SIG-M5 treated with dmso at 0.1 percent for 504 hours (cell line): Measurements from ENCODE around the gene PLXDC2.

Experiments used
- DNase-seq: peaks from one replicate; lab custom pipeline; 2025; ENCODE audit not compliant: unreplicated experiment; lab: John Stamatoyannopoulos, UW

Gene PLXDC2

DNA sequence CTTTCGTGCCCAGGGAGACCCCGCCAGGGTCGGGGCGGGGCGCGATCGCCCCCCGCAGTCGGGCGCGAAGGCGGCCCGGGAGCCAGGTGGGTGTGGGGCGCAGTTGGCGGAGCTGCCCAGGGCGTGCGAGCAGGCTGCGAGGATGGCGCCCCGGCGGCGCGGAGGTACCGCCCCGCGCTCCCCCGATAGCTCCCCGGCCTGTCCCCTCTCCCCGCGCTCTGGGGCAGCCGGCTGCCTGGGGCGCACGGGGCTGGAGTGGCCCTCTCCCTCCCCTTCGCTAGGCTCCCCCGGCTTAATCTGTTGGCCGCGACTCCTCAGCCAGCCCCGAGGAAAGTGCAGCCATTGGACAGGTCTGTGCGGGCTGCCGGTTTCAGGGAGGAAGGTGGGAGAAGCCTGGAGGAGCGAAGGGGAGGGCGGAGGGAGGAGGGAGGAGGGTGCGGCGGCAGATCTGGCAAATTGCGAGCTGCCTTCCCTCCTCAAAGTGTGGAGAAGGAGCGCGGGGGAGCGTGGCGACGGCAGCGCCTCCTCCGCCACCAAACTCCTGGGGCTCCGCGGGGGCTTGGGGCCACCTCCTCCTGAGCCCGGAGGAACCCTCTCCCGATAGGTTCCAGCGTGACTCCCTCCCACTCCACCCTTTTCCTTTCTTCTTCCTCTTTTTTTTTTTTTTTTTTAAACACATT is 361 bp upstream of the PLXDC2 start:
- DNase-seq: no peak

DNA sequence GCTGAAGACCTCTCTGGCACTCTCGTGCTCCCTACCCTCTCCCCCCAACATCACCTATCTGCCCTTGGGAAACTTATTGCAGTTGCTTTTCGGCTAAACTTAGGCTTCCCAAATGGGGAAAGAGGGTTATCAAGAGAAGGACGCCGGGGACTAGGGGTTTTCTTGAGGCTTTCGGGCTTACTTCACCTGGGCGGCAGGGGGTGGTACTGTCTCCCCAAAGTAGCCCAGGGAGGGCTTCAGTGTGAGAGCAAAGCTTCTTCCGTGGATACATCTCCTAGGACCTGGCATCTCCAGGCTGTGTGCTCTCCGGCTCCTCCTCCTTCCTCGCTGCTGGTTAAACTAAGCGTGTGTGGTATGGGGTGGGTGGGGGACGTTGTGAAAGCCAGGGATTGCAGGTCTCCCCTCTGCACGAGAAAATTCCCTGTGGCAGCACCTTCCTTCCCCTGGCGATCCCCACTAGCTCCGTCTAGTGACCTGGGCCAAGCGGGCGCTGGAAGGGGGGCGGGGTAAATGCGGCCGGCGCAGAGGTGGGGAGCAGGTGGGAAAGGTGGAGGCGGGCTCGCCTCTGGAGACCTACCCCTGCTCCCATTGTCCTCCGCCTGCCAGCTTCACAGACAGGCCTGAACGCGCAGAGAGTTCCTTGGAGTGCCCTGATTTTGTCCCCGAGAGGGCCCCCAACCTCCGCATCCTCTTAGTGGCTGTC is 1.1 kb downstream of the PLXDC2 start:
- no peak for DNase-seq

DNA sequence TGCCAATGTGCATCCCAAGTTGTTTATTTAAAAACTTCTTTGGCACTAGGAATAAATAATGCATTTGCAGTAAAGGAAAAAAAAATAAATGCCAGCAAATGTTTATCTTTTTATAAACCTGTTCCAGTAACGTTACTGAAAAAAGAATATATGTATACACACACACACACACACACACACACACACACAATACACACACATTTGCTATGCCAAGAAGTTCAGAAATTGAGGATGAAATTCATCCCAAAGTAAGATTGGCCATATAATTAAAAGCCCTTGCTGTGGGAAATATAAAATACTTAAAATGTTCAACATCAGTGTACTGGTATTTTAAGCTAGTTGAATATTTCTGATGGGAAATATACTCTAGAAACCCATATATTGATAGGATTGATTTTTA is 2.6 kb downstream of the PLXDC2 start:
- DNase-seq: no peak

DNA sequence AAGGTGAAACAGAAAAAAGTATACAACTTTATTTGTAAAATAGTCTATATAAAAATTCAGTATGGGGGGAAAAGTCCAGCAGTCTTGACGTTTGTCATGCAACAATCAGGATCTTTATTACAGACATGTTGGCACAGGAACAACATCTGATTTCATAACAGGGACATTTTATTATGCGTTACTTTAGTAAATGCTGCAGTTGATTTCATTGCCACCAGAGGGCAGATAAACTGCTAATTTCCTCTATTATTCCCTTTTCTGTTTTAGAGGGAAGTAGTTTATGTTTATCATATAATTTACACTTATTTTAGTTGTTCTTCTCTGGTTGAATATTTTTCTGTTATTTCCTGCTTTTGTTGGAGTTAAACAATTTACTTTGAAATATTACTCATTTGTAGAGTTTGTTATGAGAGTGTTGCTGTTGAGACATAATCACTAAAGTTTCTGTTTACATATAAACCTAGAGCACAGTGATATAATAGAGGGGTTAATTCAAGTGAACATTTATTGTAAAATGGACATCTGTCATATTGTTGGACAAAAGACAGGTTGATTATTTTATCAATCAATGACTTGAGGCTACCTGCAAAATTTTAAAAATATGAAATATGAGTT is 3.3 kb downstream of the PLXDC2 start:
- peak; percentile 58 for DNase-seq

DNA sequence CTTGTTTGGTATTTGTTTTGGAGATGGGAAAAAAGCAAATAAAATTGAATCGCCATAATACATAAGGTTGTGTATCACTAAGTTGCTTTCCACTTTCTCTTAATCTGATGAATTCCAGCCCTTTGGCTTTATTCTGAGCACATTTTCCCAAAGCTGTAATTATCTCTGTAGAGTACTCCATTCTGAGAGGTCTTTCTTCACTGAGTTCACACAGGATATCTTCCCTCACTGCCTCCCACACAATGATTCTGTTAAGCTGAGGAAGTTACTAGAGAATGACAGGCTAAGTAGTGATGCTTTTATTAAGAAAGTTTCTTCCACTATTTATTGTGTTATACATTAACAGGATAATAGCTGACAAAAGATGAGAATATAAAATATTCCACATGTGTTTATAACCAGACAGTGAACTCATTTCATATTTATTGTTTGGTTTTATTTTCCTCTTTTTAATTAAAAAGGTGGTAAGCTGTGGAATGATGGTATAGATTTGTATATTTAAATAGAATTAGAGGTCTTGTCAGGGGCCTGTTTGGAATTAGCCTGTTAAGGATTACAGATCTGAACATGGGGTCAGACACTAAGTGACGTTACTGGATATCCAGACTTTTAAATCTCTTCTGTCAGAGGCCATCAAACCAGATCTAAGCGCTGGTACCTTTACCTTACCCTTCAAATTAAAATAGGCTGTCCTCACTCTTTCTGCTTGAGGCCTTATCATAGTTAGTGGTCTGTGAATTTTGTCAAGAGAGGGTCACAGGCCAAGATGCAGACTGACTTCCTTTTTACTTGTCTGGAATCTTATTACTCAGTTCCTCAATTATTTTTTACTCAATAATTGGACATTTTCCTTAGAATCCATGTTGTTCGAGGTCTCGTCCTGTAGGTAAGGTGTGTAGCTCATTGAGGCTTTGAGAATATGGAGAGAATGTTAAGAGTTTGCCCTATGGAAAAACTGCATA is 8.4 kb downstream of the PLXDC2 start:
- DNase-seq: no peak

DNA sequence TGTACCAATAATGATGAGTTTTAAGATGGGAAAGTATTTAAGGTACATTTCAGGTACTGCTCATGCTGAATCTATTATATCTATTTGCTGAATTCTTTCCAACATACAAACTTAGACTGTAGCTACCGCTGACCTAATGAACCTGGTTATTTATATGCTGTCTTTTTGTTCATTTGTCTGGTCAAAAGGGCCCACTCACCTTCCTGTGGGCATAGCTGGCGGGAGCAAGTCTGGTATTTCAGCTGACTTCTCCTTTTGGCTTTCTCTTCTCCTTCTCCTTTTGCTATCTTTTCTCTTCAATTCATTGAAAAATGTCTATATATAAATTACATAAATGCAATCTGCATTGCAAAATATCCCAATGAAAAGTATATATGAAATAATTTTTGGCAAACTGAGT is 9.5 kb downstream of the PLXDC2 start:
- DNase-seq: peak; percentile 12

DNA sequence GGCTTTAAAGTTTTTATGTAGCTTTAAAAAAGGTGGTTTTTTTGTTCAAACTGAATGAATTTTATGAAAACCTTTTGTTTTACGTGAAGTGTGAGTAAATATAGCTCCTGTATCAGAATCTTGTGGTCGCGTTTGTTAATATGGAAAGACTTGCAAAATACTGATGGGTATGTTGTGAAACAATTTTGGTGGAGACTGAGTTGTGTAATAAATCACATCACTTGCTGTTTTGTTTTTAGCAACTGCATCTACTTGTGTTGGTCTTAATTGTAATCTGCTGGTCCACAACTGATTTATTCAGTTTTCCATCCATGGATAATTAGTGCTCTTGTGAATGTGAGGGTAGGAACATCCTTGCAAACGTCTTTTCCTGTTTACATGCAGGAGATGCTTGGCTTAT is 10.5 kb downstream of the PLXDC2 start:
- peak; percentile 40 for DNase-seq

DNA sequence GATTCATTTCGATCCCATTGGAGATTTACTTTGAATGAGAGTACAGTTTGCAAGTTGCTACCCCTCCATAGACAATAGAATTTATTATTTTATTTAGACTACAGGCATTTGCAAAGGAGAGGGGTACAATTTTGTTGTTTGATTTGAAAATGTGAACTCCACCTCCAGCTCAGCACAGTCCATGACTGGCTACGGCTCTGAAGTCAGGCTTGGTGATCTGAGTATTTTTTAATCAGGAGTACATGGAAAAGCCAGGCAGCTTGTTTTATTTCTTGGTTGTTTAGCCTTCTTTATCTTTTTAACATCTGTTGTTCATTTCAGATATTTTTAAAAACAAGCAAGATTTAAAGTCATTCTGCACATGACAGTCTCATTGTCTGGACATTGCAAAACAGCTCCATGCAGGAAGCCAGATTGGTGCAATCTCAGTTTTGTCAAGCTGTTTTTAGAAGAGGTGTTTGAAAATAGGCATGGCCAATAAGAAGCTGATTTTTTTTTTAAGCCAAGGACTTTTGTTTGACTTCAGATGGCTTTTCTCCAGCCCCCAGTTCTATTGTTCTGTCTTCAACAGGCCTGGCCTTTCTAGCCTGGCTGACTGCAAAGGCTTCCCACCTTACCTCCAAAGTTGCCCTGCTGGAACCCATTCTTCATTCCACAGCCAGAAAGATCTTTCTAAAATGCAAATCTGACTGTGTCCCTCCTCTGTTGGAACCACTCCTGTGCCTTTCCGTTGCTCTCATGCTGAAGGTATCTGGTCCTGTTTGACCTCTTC is 12.2 kb downstream of the PLXDC2 start:
- no peak for DNase-seq

DNA sequence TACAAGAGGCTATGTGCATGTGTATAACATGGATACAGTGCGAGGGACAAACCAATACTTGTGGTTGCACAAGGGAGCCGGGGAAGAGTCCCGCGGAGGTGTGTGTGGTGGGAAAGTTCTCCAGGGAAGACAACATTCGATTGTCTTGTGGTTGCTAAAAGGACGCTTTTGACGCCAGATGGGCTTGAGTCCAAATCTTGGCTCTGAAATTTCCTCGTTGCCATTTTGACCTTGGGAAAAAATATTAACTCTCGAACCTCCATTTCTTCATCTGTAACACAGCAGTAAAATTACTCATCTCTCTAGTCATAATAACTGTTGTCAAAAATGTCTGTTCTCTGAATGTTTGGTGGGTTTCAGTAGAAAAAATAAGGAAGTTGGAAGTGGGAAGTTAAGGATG is 16.5 kb downstream of the PLXDC2 start:
- DNase-seq: no peak

DNA sequence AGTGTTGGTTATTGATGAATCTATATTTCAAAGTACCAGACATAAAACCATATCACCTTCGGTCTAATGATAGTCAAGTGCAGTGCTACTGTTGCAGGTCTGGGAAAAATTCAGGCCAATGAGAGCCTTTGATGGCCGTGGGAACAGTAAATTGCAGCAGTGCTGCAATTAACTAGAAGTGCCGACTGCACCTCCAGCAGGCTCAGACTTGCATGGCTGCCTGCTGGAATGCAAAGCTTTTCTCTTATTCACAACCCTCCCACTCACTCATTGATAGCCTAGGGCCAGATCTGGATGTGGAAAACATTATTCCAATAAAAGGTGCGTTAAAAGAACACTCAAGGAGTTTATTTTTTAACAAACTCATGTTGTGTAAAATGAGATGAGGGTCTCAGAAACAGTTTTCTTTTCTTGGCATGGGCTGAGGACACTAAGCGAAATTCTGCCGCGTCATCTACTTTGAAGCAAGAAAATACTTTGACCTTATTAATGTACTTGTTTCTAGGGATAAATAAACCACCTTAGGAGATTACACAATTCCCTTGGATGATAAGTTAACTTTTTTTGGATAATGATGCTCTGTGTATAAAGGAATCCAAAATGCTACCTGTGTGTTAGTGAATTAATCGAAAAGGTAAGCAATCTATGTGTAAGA is 17.1 kb downstream of the PLXDC2 start:
- no peak for DNase-seq

DNA sequence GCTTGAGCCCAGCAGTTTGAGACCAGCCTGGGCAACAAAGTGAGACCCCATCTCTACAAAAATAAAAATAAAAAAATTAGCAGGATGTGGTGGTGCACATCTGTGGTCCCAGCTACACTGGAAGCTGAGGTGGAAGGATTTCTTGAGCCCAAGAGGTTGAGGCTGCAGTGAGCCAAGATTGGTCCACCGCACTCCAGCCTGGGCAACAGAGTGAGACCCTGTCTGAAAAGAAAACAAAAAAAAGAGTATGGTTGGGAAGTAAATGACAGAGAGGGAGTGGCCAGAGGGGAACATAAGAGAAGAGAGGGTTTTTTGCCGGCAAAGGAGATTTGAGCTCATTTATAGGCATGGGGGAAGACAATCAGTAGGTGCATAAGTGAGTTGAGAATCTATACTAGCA is 19.7 kb downstream of the PLXDC2 start:
- DNase-seq: no peak

DNA sequence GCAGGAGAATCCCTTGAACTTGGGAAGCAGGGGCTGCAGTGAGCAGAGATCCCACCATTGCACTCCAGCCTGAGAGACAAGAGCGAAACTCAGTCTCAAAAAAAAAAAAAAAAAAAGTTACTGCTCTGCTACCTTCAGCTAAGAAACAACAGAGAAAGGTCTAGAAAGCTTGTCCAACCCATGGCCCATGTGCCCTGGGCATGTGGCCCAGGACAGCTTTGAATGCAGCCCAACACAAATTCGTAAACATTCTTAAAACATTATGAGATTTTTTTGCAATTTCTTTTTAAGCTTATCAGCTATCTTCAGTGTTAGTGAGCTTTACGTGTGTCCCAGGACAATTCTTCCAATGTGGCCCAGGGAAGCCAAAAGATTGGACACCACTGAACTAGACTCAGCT is 22.9 kb downstream of the PLXDC2 start:
- DNase-seq: no peak

DNA sequence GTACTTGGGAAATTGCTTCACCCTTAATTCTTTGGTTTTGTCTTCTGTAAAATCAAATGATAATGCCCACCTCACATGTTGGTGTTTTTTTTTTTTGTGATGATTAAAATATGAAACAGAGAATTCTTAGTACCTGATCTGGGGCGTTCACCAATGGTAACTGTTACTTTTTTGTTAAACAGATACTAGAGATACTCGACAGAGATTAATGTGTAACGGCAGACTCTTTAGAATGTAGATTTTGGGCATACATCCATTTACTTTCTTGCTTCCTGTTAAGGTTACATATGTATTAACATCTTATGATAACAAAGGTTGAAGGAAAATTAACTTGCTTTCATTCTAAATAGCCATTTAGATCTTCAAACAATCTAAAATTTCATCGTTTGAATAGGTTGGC is 23.3 kb downstream of the PLXDC2 start:
- DNase-seq: no peak

DNA sequence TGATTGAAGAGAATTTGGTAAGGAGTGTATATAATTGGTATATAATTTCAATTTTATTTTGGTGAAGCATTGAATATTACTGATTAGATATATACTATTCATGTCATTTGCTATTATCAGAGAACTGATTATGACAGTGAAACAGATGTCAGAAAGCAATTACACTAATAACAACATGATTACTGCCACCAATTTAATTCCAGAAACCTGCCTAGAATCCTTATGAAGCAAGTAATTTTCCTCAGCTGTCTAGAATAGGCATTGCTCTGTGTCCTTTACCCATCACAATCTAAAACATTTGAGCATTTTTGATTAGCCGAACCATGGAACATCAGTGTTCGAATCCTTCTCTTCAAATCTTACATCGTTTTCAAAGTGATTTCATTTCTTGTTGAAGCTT is 24.5 kb downstream of the PLXDC2 start:
- no peak for DNase-seq

DNA sequence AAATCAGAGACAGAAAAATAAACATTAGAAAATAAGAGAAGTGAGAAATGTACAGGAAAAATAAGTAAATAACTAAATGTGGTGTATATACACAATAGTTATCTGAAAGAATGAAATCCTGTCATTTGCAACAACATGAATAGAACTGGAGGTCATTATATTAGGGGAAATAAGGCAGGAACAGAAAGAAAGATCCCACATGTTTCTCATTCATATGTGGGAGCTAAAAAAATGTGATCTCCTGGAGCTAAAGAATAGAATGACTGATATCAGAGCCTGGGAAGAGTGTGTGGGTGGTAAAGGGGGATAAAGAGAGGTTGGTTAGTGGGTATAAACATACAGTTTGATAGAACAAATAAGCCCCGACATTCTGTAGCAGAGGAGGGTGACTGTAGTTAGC is 27.3 kb downstream of the PLXDC2 start:
- DNase-seq: no peak

DNA sequence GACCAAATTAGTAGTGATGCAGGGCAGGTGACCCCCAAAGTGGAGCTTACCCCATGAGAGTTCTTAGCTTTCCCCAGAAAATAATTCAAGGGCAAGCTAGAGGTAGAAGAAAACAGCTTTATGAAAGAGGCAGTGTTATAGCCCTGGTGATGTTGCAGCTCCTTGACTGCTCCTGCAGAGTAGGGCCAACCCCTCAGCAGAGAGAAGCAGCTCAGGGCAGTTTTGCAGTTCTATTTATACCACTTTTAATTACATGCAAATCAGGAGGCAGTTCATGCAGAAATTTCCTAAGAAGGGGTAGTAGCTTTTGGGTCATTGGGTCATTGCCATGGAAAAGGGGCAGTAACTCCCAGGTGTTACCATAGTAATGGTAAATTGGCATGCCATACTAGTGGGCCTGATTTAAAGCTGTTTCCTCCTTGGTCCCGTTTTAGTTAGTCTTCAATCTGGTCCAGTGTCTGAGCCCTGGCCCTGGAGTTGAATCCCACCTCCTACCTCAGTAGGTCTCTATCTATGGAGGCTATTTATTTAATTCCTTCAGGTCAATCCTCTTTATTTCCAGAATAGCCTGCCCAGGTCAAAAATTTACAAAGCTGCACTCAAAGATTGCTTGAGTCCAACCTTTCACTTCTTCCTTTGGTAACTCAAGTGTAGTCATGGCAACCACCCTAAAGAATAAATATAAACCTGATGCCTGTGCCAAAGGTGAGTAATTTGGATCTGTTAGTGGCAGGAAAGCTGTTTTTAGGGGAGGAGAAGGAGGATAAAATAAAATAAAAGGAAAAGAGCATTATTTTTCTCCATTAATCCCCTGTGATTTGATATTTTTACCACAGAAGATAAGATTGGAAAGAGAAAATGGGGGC is 29.5 kb downstream of the PLXDC2 start:
- DNase-seq: peak; percentile 3

DNA sequence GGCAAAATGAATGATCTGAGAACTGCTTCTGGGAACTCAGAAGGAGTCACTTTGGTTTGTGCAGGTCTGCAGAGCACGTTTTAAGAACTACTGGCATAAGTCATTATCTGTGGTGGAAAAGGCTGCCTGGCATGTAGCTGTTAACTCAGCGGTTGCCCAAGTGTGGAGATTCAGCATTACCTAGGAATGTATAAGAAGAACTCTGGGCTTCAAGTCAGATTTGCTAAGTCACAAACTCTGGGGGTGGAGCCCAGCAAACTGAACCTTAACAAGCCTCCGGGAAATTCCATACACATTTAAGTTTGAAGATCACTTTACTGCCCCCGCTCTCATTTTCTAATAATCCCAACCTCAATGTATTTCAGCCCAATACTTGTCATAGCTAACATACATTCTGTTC is 31.1 kb downstream of the PLXDC2 start:
- DNase-seq: no peak

DNA sequence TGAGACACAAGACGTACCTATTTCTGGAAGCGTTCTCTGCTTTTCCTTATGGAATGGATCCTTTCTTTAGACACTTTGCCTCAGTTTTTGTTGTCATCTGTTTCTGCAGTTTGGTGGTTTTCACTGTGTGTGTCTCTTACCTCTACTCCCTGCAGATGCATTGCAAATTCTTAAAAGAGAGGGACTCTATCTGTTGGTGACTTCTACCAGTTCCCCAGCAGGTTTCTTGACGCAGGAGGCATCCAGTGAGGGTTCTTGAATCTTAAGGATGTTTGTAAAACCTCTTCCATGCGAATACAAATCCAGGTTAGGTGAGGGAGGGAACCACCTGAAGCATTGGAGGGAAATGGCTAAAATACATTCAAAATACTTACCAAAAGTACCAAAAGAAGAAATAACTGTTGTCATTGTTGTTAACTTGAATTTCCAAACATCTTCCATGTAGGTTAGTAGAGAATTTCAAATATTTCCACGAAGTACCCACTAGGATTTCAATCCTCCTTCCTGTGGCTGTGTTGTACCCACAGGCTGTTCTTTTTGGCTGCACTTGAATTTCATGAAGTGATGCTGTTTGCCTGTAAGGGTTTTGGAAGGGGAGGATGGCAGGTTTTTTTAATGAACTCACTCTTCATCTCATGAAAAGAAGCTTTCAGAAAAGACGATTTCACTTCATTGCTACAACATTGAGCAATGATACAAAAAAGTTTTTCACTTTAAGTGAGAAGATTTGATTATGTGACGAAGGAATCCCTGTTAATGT is 32.2 kb downstream of the PLXDC2 start:
- DNase-seq: no peak
